Hematopoietic multipotent progenitor cell treated with erythropoietin and hydrocortisone succinate and interleukin-3 and kit ligand, for 8 days (in vitro differentiated cells): ENCODE results near the gene RTP5.

Source experiments
- DNase-seq: peaks from one replicate; pipeline ENCODE4 v3.0.0-alpha.2; 2015

Gene RTP5

GRCh38 chr2:241844066-241844728 lies 25.3 kb upstream of the RTP5 start:
- peak; percentile 66 for DNase-seq

GRCh38 chr2:241844831-241845578 lies 24.5 kb upstream of the RTP5 start:
- no peak for DNase-seq

GRCh38 chr2:241846406-241846805 lies 23.1 kb upstream of the RTP5 start:
- no peak for DNase-seq

GRCh38 chr2:241848761-241849615 lies 20.5 kb upstream of the RTP5 start:
- no peak for DNase-seq

GRCh38 chr2:241849616-241850543 lies 19.6 kb upstream of the RTP5 start:
- DNase-seq, result no peak

GRCh38 chr2:241850544-241851324 lies 18.8 kb upstream of the RTP5 start:
- DNase-seq, result no peak

GRCh38 chr2:241851325-241852115 lies 18.0 kb upstream of the RTP5 start:
- no peak for DNase-seq

GRCh38 chr2:241852116-241852980 lies 17.2 kb upstream of the RTP5 start:
- no peak for DNase-seq

DNA sequence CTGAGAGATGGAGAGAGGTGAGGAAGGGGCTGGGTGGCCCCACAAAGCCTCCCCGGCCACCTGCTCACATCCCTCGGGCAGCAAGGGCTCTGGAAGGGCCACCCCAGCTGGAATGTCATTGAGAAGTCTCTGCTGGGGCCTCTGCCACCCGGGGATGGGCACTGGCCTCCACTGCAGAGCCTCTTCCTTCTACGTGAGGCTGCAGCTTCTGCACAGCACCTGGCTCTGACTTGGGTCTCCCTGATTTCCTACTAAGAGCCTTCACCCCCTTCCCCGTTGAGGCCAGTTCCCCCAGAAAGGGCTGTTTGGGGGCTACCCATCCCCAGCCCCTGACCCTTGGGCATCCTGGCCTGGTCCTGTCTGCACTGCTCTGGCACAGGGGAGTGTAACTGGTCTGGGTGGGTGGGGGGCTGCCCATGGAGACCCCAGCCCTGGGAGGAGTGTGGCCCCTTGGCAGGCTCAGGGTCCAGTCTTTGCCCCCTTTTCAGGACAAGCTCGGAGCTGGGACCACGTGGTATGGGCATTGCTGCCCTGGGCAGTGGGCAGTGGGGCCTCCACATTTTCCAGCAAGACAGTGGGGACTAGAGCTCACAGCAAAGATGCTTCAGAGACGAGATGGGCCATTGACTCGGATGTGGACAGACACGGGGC lies 16.4 kb upstream of the RTP5 start:
- no peak for DNase-seq

DNA sequence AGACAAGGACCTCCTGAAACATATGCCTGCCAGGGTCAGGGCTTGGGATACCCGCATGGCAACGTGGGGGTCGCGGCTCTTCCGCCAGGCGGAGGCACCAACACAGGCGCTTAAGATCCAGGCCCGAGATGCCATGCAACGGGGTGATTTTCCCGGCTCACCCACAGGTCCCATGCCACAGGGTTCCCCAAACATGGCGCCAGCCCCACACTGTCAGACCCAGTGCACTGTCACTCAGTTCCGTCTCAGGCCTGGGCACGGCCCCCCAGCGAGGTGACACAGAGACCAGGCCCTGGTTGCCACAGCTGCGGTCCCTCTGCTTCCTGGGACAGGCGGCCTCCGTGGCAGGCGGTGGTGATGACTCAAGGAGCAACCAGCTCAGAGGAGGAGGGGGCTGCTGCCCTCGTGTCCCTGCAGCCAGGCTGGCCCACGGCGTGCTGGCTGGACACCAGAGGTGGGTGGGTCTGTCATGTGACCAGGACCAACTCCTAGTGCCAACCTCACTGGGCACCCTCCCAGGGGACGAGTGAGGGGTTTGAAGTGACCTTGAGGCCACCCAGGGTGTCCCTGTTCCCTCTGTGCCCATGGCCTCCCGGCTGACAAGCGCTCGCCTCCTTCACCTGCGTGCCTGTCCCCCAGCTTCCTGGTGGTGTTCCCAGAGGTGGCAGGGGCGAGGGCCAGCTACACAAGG lies 15.7 kb upstream of the RTP5 start:
- no peak for DNase-seq

GRCh38 chr2:241854342-241855244 lies 14.9 kb upstream of the RTP5 start:
- DNase-seq, result no peak

DNA sequence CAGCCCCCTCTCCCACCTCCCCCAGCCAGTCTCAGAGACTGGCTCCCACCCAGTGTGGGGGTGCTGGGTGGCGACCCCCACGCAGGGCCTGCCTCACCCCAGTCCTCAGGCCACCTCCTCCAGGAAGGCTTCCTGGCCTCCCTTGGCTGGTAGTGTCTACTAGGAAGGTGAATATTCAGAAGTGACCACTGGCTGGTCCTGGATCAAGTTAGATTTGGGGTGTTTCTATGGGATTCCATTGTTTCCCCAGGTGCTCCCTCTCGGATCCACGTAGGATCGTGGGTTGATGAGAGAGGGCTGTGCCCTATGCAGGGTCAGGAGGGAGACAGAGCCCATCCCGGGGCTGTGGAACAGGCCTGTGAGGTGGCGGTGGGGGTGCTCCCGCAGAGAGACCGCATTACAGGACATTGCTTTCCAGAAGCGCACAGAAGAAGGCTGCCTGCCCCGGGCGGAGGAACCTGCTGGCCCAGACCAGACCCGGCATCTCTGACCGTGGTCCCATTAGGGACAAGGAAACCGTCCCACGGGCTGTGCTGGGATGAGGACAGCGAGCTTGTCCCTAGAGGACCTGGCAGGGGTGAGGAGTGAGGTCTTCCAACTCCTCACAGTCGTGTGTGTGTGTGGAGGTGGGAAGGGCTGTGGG lies 14.2 kb upstream of the RTP5 start:
- no peak for DNase-seq

DNA sequence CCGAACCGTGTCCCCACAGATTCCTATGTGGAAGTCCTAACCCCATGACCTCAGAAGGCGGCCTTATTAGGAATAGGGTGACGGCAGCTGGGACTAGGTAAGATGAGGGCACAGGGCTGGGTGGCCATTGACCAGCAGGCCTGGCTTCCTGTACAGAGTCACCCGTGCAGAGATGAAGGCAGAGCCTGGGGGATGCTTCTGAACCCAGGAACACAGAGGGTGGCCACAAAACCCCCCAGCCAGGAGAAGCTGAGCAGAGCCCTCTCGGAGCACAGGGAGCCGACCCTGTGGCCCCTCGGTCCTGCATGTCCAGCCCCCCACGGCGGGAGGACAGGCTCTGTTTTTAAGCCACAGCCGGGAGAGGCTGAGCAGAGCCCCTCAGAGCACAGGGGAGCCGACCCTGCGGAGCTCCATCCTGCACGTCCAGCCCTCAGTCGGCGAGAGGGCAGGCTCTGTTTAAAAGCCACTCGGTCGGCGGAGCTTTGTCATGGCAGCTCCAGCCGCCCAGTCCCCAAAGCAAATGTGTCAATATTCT lies 13.6 kb upstream of the RTP5 start:
- DNase-seq, result no peak

GRCh38 chr2:241857041-241857541 lies 12.4 kb upstream of the RTP5 start:
- no peak for DNase-seq

GRCh38 chr2:241857572-241858121 lies 11.9 kb upstream of the RTP5 start:
- DNase-seq, result no peak
